A172 (cell line): ENCODE measurements around the gene TDRD3. TPM values are rescaled to one million over a fixed set of nuclear protein-coding genes. Genes with fewer than 3 reads are reported as not detected.

Experiments
- DNase-seq: peaks from one replicate; pipeline ENCODE4 v3.0.0-alpha.2; 2015; ENCODE audit warnings: low spot score
- total RNA-seq: library from RNA; depleted of rRNA; stranded (reverse); fragments of >200 nt; shearing (Covaris generic); gene quantifications from 2 replicates; pipeline ENCODE4 v1.2.3, GENCODE V29; 2014

TDRD3 gene
- total RNA-seq, 1 experiment from 2014 or later = 15.5 TPM

DNA sequence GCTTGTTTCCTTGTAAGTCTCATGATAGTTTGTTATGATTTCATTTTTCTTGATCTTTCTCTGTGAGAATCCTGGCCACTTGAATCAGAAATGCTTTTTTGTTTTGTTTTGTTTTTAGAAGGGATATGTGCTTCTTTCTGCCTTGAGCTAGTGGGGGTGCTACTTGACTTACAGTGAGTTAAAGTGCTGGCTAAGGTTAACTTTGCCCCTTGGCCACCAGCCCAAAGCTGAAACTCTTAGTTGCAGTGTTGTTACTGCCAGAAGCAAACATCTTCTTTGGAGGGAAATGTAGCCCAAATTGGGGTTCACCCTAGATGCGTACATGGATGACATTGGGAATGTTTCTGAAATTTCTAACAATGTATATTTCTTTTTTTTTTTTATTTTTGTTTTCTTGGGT is 57.4 kb downstream of the TDRD3 start:
- DNase-seq = no peak

DNA sequence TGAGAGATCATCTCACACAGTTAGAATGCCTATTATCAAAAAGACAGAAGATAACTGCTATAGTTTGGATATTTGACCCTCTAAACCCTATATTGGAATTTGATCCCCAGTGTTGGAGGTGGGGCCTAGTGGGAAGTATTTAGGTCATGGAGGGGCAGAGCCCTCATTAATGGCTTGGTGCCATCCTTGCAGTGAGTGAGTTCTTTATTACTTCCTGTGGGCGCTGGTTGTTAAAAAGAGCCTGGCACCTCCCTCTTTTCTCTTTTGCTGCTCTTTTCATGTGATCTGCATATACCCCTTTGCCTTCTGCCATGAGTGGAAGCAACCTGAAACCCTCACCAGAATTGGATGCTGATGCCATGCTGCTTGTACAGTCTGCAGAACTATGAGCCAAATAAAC is 66.8 kb downstream of the TDRD3 start:
- DNase-seq = peak; percentile 26

DNA sequence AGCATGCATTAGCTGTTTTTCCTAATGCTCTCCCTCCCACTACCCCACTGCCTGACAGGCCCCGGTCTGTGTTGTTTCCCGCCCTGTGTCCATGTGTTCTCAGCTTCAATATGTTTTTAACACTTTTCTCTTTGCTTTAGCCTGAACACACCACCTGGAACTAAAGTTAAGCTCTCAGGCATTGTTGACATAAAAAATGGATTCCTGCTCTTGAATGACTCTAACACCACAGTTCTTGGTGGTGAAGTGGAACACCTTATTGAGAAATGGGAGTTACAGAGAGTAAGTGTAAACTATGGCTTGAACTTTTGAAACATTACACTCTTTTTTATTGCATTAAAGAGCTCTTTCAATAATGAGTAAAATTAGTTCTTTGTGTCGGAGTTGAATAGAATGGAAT is 70.1 kb downstream of the TDRD3 start:
- DNase-seq = no peak

DNA sequence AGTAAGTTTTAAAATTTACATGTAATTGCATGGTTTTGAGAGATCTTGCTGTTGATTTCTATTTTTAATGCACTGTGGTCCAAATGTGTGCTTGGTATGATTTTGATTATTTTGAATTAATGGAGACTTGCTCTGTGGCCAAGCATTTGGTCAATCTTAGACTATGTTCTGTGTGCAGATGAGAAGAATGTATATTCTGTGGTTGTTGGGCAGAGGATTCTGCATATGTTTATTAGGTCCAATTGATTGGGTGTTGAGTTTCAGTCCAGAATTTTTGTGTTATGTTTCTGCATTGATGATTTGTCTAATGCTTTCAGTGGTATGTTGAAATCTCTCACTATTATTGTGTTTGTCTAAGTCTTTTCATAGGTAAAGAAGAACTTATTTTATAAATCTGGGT is 82.3 kb downstream of the TDRD3 start:
- DNase-seq = no peak

DNA sequence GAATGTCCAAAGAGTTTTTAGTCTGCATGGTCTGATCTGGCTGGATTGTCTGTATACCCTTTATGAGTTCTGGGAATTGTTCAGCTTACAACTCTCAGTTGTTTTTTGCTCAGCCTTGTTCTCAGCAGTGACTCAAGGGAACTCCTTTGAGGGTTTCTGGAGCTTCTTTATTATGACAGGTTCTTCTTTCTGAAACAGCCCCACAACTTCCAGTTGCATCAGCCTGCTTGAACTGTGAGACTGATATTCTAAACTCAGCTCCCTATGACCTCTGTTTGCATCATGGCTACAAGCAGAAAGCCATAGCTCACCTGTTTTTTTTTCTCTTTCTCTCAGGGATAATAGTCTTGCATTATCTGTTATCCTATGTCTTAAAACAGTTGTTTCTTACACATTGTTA is 85.0 kb downstream of the TDRD3 start:
- DNase-seq = no peak

DNA sequence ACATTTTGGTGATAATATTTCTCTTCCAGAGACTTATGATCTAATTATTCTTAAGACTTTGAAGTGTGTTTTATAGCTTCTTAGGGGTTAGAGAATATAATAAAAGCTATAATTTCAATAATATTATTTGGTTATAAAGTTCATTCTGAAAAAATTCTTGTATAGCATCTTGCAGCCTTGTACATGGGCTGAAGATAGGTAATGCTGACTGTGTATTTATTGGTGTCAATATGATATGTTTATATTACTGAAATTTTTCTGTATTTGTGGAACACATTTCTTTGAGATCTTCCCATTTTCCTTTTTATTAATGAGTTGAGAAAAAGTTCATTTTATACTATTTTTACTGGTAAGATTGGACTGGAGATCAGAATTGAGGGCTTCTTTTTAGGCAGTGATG is 87.8 kb downstream of the TDRD3 start:
- DNase-seq = no peak

DNA sequence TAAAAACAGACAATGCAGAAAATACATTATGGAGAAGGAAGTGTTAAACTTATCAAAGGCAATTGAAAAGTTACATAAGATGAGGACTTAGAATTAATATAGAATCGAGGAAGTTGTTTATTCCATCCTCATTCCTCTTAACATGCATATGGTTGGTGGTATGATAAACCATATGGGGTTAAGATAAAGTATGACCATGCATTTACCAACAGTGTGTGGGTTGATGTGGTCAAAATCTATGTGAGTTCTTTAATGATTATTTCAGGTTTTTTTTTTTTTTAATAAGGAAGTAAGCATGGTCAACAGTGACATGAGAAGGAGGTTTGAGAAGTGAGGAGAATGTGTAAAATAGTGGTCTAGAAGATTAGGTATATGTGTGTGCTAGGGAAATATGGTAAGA is 94.5 kb downstream of the TDRD3 start:
- no peak for DNase-seq

DNA sequence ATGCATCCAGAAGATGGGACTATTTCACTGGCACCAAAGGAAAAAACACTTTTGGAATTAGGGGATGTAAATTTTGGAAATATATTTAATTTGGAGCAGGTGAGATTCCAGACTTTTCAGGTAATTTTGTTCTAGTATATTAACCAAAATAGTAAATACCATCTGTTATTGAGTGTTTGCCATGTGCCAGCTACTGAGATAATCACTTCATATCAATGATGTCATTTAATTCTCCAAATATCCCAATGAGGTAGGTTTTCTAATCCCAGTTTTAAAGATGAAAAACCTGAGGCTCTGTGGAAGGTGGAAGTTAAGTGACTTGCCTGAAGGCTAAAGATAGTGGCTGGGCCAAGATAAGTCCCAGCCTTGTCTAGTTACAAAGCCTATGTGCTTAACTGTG is 95.2 kb downstream of the TDRD3 start:
- no peak for DNase-seq

DNA sequence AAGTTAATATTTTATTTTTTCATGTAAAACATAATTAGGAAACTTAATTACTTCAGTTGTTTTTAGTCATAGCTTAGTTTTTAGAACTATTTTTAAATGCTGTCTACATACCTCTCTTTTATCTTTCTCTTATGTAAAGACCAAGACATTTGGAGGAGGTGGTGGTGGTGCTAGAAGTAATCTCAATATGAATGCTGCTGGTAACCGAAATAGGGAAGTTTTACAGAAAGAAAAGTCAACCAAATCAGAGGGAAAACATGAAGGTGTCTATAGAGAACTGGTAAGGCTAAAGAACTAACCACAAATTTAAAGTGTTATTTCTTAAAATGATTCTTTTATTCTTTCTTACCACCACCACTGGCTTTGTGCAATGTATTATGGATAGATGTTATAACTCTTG is 97.3 kb downstream of the TDRD3 start:
- DNase-seq = no peak

DNA sequence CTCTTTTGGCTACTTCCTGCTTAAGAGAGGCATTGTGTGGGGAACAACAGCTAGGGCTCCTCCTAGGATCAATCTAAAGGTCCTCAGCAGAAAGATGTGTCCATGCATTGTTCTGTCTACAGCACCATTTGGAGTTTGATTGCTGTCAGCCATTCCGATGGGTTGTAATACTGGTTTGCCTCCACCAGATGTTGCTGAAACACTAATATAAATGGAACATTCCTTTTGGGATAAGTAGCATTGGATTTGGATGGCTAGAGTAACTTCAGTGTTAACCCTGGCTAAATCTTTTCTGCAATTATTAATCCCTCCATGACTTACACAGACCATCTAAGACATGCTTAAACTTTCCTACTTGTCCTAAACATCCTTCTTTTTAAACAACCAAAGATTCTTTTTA is 104.2 kb downstream of the TDRD3 start:
- no peak for DNase-seq

DNA sequence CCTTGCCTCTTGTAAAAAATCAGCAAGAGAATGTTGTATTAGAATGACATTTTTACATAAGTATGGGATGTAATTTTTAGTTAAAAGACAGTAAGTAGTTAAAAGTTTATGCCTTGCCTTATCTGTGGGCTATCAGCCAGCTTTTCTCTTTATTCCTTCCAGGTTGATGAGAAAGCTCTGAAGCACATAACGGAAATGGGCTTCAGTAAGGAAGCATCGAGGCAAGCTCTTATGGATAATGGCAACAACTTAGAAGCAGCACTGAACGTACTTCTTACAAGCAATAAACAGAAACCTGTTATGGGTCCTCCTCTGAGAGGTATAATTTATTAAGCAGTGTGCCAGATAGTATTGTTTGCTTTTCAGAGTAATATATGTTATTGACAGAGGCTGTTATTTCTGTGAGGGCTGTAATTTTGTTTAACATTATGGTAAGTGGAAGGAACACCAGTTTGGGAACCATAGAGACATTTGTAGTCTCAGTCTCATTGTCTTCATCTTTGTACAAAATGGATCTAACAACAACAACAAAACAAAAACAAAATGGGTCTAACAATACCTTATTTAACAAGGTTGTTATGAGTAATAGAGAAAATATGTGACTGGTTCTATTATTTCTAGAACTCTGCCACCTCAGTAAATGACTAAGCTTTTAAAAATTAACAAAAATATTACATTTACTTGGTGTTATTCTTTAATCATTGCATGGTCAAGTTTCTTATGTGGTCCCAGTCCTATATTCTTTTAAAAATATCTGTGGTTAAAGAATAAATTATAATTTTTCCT is 112.8 kb downstream of the TDRD3 start:
- DNase-seq = peak; percentile 8

DNA sequence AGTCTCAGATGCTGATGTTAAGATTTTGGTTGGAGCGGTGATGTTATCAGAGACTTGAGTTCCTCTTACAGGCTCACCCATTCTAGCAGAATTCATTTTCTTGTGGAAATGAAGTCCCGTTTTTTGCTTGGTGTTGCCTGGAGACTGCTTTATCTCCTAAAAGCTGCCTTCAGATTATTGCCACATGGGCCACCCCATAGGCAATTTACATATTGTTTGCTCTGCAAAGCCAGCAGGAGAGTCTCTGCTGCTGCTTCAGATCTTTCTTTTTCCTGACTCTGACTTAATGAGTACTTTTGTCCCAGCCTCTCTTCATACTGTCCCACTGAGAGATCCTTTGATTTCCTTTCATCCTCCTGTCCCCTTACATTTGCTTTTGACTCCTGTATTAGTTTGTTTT is 114.6 kb downstream of the TDRD3 start:
- DNase-seq = no peak

DNA sequence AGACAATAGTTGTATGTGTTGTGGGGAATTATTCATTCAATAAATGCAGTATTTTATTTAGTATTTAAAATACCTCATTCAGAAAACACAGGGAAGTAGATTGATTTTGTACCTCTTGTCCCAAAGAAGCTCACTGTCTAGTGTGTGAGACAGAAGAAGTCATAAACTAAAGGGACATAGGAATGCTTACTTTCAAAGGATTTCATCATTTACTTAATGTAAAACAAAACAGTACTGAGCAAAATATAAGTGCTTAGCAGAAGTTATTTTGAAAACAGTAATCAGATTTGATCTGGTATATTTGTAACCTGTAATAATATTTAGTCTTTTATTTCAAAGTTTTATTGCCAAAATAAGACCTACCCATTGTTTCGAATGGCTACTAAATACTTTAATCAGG is 117.9 kb downstream of the TDRD3 start:
- no peak for DNase-seq

DNA sequence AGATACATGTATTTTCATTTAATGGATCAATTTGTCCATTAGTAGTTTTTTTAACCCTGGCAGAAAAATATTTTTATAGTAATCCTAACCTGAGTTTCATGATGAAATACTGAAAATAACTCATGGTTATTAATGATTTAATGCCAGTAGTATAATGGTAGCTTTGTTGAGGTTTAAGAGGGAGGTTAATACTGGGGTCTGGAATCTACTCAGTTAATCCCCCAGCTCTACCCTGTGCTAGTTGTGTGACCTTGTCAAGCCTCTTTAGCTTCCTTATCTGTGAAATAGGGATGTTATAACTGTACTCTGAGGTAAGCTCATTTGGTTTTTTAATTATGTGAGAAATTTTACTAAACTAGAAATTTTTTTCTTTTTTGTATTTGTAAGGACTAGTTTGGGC is 122.5 kb downstream of the TDRD3 start:
- DNase-seq = no peak

DNA sequence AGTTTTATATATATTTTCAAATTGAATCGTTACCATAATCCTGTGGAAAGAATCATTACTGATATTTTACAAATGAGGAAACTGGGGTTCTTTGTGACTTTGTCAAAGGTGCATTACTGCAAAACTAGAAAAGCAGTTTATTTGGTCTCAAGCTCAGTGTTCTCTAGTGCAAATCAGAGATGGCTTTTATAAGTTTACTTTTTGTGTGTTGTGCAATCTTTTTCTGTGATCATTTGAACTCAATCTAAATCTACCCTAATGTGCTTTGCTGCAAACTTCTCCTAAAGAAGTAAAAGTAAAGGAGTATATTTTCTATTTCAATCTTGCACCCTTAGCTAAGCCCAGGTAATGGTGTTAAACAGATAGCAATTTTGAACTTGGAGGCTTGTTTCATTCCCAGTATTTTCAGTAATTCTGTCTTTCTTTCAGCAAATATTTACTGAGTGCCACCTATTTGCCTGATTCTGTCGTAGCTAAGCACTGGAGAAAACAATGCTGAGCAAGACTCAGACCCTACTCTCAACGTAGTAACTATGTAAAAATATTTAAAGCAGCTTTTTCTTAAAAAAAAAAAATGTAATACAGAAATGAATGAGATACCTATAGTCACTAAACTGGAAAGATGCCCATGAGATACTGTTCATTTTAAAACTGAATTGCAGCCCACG is 124.0 kb downstream of the TDRD3 start:
- no peak for DNase-seq

DNA sequence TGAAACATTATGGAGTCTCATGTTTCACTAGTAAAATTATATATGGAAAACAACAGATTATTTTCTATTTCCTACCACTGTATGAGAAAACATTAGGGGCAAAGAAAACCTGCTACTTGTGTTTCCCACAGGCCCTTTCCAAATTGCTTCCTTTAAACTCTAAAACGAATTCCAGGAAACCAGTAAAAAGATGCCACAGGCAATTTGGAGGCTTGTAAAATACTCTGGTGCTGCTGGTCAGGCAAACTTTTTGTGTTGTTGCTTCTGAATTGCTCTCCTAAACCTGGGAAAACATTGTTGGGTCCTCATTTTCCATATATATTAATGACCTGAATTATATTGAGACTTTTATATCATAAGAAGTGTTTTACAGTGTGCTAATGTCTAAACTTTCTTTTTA is 141.5 kb downstream of the TDRD3 start:
- no peak for DNase-seq

DNA sequence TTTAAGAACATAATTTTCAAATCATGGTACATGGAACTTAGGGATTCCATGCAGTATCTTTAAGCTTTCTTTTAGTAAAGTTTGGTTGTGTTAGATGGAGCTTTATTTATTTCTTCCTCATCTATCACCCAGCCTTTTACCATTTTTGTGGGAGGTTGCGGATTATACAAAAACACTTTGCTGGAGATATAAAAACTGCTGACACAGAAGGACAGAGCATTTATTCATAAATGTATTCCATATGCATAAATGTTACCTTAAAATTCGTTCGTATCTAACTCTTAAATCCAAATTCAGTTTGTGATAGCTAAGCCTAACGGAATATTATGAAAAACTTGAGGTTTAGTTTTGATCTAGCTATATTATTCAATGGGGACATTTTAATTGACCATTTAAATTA is 143.3 kb downstream of the TDRD3 start:
- no peak for DNase-seq

DNA sequence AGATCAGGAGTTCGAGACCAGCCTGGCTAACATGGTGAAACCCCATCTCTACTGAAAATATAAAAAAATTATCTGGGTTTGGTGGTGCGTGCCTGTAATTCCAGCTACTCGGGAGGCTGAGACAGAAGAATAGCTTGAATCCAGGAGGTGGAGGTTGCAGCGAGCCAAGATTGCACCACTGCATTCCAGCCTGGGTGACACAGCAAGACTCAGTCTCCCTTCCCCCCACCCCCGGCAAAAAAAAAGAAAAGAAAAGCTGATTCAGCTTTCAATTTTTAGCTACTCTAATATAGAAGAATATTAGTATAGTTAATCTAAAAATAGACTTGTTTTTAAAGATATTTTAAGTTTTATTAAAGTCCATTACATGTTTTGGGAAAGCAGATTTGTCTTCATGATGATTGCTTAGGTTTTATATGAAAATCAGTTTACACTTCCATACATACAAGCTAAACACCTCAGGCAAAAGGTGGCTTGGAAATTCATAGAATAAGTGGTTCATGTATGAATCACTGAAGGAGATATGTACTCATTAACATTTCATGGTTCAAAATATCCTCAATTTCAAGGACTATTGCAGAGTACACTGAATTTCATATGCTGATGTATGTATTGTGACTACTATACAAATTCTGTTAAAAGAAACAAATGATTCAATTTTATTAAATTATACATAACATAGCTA is 165.2 kb downstream of the TDRD3 start:
- no peak for DNase-seq

DNA sequence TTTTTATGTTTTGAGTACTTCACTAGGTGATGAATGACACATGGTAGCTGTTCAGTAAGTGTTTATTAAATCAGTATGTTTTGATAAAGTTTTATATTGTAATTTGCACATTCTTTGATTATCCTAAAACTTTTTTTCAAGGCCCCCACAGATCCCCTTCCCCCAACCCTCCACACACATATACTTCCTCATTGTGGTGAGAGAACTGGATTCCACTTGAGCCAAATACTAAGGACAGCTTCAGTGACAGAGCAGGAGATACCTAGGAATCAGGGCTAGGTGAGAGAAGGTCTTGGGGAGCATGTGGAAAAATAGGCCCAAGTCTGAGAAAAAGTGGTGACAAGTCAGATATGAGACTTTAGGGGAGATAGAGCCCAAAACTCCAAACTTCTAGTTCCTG is 174.6 kb downstream of the TDRD3 start:
- DNase-seq = no peak

DNA sequence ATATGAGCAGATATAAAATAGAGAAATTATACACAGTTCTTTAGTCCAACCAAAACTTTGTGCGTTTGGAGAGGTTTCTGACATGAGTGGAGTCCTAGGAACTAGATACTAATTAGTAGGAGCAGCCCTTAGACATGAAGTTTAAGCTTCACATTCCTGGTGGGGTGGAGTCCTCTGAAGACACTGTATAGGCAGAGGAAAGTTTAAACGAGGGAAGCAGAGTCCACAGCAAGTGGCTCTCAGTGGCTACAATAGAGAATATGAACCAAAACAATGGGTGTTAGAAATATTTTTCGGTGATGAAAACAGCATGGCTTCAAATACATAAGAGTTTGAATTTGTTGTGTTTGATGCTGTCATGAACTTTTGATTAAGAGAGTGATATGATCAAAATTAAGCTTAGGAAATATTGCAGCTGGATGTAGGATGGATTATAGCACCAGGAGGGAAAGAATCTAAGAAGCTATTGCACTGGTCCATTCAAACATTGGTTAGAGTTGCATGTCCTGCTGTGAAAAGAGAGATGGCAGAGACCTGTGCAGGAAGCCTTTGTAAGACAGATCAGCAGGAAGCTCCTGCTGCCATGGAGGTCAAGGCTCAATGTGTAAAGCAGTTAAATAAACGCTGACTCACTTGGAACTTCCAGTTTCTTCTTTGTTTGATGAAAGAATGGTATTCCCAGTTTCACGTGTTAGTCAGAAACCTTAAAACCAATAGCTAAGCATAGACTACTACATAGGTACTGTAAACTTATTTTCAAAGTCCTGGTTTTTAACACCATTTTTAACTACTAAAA is 175.2 kb downstream of the TDRD3 start:
- peak; percentile 74 for DNase-seq

DNA sequence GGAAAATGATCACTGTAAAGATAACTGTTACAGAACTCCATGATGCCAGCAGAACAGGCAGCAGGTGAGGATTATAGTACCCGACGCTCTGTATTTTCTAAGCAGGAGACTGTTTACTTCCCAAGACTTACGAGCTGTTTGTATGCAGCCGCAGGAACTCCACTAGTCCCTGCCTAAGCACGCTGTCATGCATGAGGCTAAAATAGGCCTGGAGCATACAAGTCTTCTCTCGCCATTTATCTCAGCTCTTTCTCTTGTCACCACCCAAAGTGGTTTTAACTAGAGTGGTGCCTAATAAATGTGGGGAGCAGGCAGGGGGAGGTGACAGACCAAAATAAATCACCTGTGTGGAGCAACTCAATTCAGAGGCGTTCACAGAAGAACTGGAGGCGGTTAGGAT is 175.8 kb downstream of the TDRD3 start:
- no peak for DNase-seq

DNA sequence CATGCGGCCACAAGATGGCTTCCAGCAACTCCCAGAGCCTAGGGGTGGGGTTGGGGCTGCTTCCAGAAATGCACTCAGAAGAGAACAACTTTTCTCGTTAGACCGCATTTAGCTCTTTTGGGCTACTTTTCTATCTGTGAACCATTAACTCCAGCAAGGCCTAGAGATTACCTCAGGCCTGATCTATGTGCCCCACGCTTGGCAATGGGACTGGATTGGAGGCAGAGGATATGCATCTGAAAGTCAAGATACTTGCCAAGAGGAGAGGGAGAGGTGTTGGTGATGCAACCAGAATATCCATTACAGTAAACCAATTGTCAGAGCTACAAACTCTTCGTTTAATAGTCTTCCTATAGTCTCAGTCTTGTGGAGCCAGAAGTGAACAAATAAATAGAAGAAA is 177.7 kb downstream of the TDRD3 start:
- DNase-seq = no peak
